HG02885 (cell line): ENCODE measurements around the gene FAM83G.

ENCODE experiments used
- ATAC-seq: cut with Tn5 transposase; IDR thresholded peaks from one replicate; pipeline ENCODE4 v1.9.1; 2021; ENCODE audit warnings: mild to moderate bottlenecking; ENCODE audit not compliant: unreplicated experiment, poor library complexity

FAM83G gene

DNA sequence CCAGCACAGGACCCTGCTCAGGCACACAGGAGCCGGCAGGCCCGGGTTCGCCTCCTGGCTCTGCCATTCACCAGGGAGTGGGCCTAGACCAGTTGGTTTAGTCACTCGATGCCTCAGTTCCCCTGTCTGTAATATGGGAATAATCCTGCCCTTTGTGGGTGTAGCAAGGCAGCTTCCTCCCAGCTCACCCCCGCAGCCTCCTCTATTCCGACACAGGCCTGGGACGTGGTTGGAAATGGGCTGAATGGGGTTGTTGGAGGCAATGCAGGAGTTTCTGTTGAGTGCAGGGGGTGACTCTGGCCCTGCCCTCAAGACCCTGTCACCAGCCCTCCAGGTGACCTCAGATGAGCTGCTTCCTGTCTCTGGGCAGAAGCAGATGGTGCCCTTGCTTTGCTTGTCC is 32.8 kb downstream of the FAM83G start:
- no peak for ATAC-seq

DNA sequence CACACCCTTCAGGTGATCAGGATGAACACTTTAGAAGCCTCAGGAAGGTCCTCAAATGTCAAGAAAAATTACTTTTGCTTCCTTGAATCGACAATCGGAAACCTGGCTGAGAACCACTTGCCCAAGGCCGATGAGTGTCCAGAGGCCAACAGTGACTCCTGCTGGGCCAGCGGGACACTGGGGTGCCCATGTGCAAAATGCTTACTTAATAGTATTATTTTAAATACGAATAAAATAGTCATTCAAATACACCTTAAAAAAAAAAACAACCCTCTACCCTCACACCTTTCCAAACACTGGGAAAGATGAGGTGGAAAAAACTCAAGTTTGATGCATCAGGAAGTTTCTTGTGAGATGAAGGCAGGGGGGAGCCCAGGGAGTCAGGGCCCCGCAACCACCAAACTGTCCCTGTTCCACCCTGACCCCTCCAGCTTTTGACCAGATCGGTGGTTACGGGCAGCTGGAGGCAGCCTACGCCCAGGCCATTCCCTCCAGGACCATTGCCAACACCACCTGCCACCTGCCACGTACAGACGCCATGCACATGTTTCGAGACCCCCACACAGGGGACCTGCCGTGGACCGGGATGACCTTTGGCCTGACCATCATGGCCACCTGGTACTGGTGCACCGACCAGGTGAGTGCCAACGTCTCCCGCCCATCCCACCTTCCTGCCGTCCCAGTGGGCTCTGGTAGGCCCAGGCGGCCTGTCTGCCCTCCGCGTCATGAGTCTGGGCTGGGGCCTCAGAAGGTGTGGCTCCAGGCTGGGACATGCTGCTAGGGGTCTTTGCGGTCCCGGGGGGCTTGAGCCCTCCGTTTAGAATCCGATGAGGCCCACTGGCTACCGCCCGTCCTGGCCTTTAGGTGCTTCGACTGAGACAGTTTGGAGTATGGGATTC is 33.7 kb downstream of the FAM83G start:
- no peak for ATAC-seq

DNA sequence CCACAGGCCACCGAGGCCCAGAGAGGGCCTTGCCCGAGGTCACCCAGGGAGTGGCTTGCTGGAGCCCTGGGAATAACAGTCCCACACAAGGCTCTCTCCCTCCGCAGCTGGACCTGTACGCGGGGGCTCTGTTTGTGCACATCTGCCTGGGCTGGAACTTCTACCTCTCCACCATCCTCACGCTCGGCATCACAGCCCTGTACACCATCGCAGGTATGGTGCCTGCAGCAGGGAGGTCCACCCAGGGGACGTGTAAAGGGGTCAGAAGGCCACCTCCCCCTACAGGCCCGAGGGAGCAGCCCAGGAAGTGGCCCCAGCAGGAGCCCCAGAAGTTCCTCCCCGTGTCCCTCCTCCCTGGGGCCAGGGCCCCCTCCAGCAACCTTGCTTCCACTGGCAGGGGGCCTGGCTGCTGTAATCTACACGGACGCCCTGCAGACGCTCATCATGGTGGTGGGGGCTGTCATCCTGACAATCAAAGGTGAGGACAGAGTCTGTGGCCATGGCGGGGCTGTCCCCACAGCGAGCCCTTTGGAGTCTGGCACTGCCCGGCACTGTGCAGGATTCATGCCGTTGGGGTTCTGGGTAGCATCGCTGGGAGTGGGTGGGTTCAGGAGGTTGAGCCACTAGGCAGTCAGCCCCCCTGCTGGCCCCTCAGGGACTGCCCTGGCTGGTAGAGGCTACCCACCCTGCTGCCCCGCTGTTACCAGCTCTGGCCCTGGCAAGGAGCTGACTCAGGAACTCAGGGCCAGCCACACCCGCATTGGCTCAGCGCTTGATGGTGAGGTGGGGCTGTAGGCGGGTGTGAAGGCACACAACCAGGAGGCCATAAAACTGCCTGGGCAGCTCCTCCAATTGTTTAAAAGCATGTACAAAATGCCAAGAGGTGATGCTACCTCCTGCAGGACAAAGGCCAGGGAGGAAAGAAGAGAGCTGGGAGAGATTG is 35.3 kb downstream of the FAM83G start:
- no peak for ATAC-seq

DNA sequence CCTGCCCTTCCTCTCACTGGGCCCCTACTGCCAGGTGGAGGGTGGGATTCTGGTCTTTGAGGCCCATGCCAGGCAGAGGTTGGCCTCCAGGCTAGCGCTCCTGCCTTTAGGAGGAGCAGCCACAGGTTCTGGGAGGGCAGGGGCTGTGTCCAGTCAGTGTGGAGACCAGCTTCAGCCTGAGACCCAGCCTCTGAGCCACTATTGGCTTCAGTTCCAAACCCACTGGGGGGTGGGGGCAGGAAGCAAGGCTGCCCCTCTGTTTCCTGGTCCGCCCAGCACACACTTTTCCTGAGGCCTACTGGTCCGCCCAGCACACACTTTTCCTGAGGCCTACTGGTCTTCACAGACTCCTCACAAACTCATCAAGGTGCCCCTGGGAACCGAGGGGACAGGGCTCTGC is 36.2 kb downstream of the FAM83G start:
- no peak for ATAC-seq

DNA sequence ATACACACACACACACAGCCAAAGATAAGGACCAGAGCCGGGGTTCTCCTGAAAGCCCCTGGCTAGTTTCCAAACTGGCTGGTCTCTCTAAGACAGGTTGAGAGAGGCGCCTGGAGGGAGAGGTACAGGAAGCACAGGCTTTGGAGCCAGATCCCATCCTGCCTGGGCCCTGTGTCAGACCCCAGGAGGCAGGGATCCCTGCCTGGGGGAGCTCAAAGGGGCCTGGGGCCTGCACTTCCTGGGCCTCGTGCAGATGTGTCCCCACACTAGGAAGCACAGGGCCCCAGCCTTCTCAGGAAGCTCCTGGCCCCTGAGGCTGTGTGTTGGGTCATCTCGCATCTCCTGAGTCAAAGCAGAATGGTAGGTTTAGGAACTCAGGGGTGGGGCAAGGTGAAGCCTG is 36.6 kb downstream of the FAM83G start:
- ATAC-seq: no peak

DNA sequence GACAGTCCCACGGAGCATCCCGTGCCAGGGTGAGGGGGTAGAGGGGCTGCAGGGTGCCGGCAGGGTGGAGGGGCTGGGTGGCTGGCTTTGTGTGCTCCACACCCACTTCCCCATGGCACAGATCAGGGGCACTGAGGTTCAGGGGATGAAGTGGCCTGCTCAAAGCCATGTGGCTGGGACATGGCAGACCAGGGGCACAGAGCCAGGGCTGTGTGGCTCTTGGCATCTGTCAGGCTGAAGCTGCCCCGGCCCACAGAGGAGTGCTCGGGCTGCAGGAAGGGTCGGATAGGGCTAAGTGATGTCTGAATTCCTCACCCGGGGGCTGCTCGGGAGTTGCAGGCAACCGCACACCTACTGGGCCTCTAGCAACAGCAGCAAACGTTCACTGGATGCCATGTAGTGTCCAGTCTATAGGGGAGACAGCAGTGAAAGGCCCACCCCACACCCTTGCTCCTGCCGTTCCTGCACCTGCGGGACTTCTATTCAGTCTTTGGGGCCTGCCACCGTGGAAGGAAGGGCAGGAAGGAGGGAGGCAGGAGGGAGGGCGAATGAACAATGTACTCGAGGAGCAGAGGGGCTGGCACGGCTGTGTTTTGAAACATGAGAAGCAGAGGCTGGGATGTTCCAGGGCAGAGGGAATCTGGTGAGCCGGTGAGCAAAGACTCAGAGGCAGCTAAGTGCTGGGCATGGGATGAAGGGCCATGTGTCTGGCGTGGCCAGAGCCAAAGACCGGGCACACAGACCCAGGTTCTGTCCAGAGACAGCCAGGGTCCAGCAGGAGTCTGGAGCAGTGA is 37.5 kb downstream of the FAM83G start:
- no peak for ATAC-seq

DNA sequence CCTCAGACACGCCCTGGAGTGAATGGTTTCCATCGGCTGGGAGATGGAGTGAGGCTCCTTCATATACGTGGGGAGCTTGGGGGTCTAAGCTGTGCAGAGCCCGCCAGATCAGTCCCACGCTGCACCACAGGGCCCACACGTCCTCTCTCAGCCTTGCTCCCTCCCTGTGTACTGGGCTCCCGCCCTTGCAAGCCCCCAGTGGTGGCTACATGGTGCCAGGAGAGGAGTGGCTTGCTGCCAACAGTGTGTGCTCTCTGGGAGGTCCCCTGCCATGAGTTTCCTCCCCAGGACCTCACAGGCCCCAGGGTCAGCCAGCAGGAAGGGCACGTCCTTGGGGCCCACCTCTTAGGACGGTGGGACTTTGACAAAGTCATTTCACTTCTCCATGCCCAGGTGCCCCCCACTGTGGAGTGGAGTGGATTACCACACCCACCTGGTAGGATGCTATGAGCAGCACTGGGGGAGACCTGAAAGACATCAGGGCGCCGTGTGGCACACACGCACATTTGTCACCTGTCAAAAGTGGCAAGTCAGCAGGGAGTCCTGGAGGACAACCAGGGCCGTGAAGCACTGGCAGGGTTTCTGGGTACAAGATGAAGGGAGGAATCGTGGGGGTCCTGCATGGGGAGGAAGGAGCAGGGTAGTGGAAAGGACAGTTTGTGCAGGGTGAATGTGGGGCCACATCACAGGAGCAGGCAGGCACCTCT is 38.9 kb downstream of the FAM83G start:
- ATAC-seq: no peak

DNA sequence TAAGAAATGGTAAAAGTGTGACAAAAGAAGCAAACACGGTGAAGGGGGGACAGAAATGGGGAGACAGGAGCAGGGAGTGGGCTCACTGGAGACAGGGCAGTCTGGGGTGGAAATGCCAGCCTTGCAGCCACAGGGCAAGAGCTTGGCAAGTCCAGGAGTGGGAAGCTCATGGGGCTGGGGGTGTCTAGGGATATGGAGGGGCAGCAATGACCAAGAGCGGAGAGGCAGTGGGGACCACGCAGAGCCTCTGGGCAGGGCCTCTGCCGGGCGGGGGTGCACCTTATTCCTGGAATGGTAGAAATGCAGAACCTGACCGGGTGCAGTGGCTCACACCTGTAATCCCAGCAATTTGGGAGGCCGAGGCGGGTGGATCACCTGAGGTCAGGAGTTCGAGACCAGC is 40.0 kb downstream of the FAM83G start:
- ATAC-seq: no peak

DNA sequence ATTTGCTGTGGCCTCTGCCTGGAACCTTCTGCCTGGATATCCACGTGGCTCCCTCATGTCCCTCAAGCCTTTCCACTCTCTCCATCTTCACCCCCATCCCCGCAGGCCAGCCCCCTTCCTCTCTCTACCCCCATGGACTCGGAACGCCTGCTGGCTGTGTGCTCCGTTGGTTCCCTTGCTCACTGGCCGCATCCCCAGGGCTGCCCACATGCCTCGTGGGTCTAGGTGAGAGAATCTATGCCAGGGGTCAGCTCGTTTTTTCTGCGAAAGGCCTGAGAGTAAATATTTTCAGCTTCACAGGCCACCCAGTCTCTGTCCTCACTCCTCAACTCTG is 40.6 kb downstream of the FAM83G start:
- no peak for ATAC-seq

DNA sequence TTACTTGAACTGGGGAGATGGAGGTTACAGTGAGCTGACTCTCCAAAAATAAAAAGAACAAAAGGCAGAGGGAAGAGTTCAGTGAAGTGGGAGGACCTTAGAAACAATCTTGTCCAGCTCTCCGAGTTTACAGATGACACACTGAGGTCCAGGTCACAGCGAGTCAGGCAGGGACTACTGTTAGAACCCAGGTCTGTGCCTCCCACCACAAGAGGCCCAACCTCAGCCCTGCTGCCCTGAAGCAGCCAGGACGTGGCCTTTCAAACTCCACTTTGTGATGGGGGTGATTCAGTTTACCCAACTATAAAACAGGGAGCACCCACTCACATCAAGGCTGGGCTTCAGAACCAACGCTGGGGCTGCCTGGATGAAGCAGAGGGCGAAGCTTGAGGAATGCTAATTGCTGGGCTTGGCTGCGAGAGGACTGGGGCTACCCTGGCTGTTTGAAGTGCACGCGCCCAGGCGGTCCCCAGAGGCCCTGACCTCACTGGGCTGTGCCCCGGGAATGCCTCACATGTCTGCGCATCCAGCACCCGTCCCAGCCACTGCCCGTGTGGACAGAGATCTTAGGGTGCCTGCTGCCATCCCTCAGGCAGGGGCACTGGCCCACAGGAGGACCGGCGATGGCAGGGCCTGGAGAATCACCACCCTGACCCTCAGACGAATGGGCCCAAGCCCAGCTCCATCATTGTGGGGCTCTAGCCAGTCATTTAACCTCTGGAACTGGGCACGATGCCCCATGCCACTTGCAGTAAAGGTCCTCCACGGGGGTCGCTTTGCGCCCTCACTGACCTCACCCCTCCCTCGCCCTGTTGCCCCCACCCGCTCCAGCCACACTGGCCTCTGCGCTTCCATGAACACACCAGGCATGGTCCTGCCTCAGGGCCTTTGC is 41.2 kb downstream of the FAM83G start:
- no peak for ATAC-seq

DNA sequence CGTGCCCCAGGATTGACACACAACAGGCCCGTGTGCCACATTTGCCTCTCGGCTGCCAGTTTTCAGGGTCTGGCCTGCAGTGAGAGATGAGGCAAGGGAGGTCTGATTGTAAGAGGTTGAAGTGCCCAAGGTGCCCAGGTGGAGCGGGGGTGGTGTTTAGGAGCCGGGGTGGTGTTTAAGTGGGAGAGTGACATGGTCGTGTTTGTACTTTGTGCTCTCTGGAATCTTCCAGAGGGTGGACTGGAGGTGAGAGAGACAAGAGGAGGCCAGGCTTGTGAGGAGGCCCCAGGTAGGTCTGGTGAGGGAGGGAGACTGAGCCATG is 42.1 kb downstream of the FAM83G start:
- ATAC-seq: no peak

DNA sequence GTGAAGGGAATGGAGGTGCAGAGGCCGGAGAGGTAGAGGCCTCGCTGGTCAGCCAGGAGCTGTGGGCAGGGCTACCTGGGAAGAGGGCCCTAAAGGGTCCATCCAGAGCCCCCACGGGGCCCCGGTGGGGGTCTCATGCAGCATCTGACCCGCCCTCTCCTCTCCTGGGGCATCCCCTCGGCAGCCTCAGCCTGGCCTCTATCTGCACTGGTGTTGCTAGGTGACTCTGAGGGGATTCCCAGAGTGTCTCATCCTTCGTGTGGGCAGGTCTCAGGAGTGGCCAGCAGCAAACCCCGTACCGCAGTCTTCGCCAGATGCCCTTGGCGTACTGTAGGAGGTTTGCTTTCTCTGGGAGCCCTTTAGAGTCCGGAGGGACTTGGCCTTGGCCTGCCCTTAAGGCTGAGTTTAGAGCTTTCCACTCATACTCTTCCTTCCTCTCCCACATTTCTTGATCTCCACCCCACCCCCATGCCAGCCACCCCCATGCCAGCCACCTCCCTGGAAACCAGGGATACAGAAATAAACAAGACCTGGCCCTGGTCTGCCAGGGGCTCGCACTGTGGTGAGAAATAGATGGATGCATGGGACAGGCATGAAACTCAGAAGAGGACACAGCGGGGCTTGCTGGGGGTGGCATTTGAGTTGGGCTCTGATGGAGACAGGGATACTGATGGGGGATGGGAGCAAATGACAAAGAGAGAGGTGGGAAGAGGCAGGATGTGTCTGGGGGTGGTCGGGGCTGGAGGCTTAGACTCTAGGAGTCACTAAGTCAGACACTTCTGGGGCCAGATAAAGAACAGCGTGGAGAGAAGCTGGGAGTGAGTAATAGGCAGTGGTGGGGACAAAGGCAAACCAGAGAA is 42.7 kb downstream of the FAM83G start:
- no peak for ATAC-seq

DNA sequence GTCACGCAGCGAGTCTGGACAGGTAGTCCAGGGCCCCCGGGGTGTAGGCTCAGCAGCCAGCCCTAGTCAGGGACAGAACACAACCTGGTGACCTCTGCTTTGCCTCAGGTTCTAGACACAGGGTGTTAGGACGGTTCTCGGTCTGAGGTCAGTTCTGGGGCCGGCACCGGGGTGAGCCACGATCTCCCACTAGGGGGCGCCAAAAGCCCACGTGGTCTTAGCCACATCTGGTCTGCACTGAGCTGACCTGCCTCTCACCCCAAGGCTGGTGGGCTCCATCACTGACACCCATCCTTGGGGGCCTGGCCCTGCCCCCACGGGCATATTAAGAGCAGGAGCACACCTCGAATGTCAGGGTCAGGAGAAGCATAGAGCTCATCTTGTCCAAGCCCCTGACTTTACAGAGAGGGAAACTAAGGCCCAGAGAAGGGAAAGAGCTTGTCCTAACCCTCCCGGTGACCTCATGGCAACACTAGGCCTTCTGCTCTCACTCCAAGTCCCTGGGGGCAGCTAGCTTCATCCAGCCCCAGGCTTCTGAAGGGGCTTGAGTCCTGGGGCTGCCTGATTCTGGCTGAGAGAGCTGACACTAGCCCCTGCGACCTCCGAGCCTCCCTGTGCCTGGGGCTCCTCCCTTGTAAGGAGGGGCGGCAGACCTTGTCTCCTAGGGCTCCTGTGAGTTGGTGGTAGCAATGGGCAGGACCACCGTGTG is 43.6 kb downstream of the FAM83G start:
- ATAC-seq: peak; percentile 68

DNA sequence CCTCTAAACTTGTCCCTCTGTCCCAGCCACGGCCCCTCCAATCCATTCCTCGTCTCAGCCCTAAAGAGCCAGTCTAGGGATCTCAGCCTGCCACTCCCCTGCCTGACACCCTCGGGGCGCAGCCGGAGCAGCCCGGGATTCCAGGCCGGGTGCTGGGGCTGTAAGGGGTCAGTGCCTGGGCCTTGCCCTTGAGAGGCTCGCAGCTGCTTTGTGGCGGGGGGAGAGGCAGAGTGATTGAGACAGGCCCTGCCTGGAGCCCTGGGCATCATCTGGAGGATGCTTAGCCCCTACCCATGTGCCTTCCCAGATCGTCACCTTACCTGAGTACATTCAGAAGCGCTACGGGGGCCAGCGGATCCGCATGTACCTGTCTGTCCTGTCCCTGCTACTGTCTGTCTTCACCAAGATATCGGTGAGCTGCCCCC is 44.3 kb downstream of the FAM83G start:
- ATAC-seq: no peak

DNA sequence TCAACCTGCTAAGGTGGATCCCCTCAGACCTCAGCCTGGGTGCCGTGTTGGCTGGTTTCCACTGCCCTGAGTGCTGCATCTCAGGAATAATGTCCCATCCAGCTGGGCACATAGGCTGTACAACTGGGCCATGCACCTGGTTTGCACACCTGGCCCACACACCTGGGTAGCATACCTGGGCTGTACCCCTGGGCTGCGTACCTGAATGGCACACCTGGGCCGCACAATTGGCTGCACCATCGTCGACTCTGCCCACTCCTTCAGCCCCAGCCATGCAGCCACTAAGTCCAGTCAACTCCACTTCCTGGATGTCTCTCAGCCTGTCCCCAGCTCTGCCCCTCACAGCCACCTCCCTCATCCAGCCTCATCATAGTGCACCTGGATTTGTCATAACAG is 44.7 kb downstream of the FAM83G start:
- ATAC-seq: no peak

DNA sequence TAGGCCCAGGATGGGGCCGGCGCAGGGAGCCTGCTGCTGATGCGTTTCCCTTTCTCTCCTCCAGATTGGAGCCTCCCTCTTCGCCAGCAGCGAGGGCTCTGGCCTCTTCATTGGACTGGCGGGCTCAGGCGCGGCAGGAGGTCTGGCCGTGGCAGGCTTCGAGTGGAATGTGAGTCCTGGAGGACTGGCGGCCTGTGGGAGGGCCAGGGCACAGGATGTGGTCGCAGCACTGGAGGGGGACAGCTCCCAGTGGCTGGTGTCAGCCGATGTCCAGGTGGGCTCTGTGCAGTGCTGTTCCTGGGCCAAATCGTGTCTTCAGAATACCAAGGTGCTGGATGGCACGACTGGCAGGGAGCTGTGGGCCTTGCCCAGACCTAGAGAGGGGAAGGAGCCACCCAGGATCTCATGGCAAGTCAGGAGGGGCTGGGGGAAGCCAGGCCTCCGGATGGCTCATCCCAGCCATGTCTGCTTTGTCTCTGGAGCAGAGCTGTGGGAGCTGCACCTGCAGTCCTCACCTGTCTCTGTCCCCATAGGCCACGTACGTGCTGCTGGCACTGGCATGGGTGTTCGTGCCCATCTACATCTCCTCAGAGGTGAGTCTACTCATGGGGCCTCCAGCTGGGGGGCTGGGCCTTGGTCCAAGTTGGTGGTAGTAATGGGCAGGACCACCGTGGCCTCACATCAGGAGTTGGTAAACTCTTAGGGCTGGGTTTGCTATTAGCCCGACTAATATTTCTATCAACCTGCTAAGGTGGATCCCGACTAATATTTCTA is 45.3 kb downstream of the FAM83G start:
- ATAC-seq: no peak

DNA sequence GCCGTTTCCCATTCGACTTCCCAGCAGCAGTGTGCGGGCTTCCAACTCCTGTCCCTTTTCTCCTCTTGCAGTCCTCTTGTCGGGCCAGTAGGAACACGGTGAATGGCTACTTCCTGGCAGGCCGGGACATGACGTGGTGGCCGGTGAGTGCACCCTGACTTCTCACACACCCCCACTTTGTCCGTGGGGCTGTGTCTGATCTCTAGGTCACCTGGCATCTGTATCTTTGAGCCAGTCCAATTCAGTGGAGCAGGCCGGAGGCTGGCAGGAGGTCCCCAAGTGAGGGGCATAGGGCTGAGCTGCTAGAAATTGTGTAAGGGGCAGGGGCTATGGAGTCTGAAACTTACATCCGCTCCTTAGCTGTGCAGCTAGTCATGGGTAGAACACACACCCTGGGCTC is 46.0 kb downstream of the FAM83G start:
- no peak for ATAC-seq
